K562 (cell line): ENCODE measurements around the gene MIR17HG. TPM values are rescaled to one million over a fixed set of nuclear protein-coding genes. Genes with fewer than 3 reads are reported as not detected.

Source experiments
- ATAC-seq: fragments of 200-7000 bp; cut with Tn5 transposase; 3 replicates; pipeline ENCODE4 v1.9.1; 2020; ENCODE audit warnings: moderate library complexity
- BruUV-seq: library from RNA; stranded (reverse); fragments of 400-500 nt; replicated peaks from 2 replicates; lab custom pipeline; 2021; lab: Mats Ljungman, UMichigan
- CTCF ChIA-PET: fragments of 300-600 bp; formaldehyde crosslinking; extraction: SDS; loops from one replicate; lab custom pipeline; 2021; ENCODE audit warnings: low intra/inter-chr PET ratio; lab: Yijun Ruan, JAX
- POLR2A ChIA-PET: fragments of 300-600, 350-650 bp; sonication (Branson Sonifier 250); formaldehyde crosslinking; extraction: SDS; loops from one replicate; lab custom pipeline; 2021; ENCODE audit warnings: antibody characterized with exemption, inconsistent platforms; lab: Yijun Ruan, JAX
- DNase-seq, 4 experiments: peaks; one replicate each; pipeline versions ENCODE4 v3.0.0 to v3.0.0-alpha.2; 2011 to 2018; ENCODE audit warnings: low spot score in 3 of 4, mixed read lengths in 3 of 4; ENCODE audit errors: extremely low read depth in 1 of 4
- FAIRE-seq: peaks from 2 replicates; lab custom pipeline; 2011; peaks lifted over from hg19 to GRCh38; lab: Jason Lieb, UNC
- H2AFZ ChIP-seq: 2 replicates; pipeline ENCODE4 v1.6.0; 2011; ENCODE audit warnings: low read depth, low read length, control low read depth, inconsistent platforms
- H3K27ac ChIP-seq: fragments of 200-600 bp; 3 replicates; pipeline ENCODE4 v1.8.0; 2011; ENCODE audit warnings: low read depth, mild to moderate bottlenecking, control low read depth, inconsistent platforms, low read length, moderate library complexity, mixed read lengths; ENCODE audit errors: extremely low read depth
- H3K27me3 ChIP-seq, 2 experiments: fragments of 300-600 bp in 1 of 2; 2 replicates in 1 of 2; 3 replicates in 1 of 2; pipeline versions ENCODE4 v1.6.0 to v1.8.0; 2011; ENCODE audit warnings: inconsistent platforms in 2 of 2, low read length in 2 of 2, mild to moderate bottlenecking in 1 of 2, mixed read lengths in 1 of 2, moderate library complexity in 1 of 2; ENCODE audit not compliant: control insufficient read depth in 2 of 2, insufficient read depth in 2 of 2
- H3K36me3 ChIP-seq: fragments of 300-600 bp; 3 replicates; pipeline ENCODE4 v1.8.0; 2011; ENCODE audit warnings: mild to moderate bottlenecking, low read length, inconsistent platforms; ENCODE audit not compliant: control insufficient read depth, insufficient read depth
- H3K4me1 ChIP-seq, 2 experiments: fragments of 200-600 bp in 1 of 2; replicated peaks in 1 of 2; 2 replicates in 1 of 2; 3 replicates in 1 of 2; pipeline versions ENCODE4 v1.5.1 to v1.8.0; 2011; ENCODE audit warnings: inconsistent platforms in 2 of 2, low read length in 2 of 2, mild to moderate bottlenecking in 1 of 2, mixed read lengths in 1 of 2, moderate library complexity in 1 of 2; ENCODE audit not compliant: control insufficient read depth in 2 of 2, insufficient read depth in 2 of 2
- H3K4me2 ChIP-seq: 2 replicates; pipeline ENCODE4 v1.6.1; 2011; ENCODE audit warnings: low read length, control low read depth, inconsistent platforms, mixed read lengths; ENCODE audit not compliant: insufficient read depth
- H3K4me3 ChIP-seq: fragments of 200-600 bp; sonication (generic), shearing (Covaris generic); 2 replicates; pipeline ENCODE4 v1.5.1; 2016; ENCODE audit warnings: control low read depth, inconsistent platforms
- H3K79me2 ChIP-seq: fragments of 200-600 bp; 3 replicates; pipeline ENCODE4 v1.8.0; 2011; ENCODE audit warnings: low read length, inconsistent platforms; ENCODE audit not compliant: control insufficient read depth, insufficient read depth
- H3K9ac ChIP-seq, 2 experiments: 2 replicates each; pipeline versions ENCODE4 v1.6.0 to v1.6.1; 2011; ENCODE audit warnings: low read depth in 2 of 2, low read length in 2 of 2, control low read depth in 1 of 2, inconsistent platforms in 1 of 2, mild to moderate bottlenecking in 1 of 2, mixed read lengths in 1 of 2; ENCODE audit not compliant: insufficient read depth in 1 of 2
- H3K9me1 ChIP-seq: one replicate; pipeline ENCODE4 v1.6.0; 2011; ENCODE audit warnings: inconsistent platforms, mild to moderate bottlenecking, low read length, moderate library complexity; ENCODE audit not compliant: control insufficient read depth, insufficient read depth
- H3K9me3 ChIP-seq: replicated peaks from 2 replicates; pipeline ENCODE4 v1.5.1; 2011; ENCODE audit warnings: low read depth, low read length, inconsistent platforms; ENCODE audit not compliant: control insufficient read depth, insufficient read depth
- H4K20me1 ChIP-seq: replicated peaks from 2 replicates; pipeline ENCODE4 v1.6.1; 2011; ENCODE audit warnings: low read length, inconsistent platforms, mixed read lengths; ENCODE audit not compliant: control insufficient read depth, insufficient read depth
- ASH1L ChIP-seq: fragments of 450-650 bp; IDR thresholded peaks from 2 replicates; pipeline ENCODE4 v1.6.1; 2018; ENCODE audit warnings: borderline replicate concordance, mild to moderate bottlenecking, low read depth; ENCODE audit not compliant: partially characterized antibody
- HDAC6 ChIP-seq: IDR thresholded peaks from 2 replicates; pipeline ENCODE4 v1.6.1; 2012; ENCODE audit warnings: low read depth, mild to moderate bottlenecking, control low read depth, inconsistent platforms, low read length, moderate library complexity
- KDM4B ChIP-seq, 2 experiments: fragments of 450-650 bp in 1 of 2; sonication (generic) in 1 of 2; IDR thresholded peaks; 2 replicates each; pipeline ENCODE4 v1.6.1; 2016 to 2017; ENCODE audit warnings: borderline replicate concordance in 2 of 2, antibody characterized with exemption in 1 of 2, low read depth in 1 of 2, mild to moderate bottlenecking in 1 of 2
- MAFK ChIP-seq: IDR thresholded peaks from 2 replicates; pipeline ENCODE4 v1.6.1; 2011; ENCODE audit warnings: low read length, improper control_type of control experiment
- MCM2 ChIP-seq: fragments of 450-650 bp; IDR thresholded peaks from 2 replicates; pipeline ENCODE4 v1.6.1; 2017; ENCODE audit warnings: low read depth, mild to moderate bottlenecking
- NCOA2 ChIP-seq, 2 experiments: fragments of 450-650 bp; IDR thresholded peaks; 2 replicates each; pipeline ENCODE4 v1.6.1; 2018; ENCODE audit warnings: mild to moderate bottlenecking in 2 of 2, moderate library complexity in 1 of 2; ENCODE audit not compliant: partially characterized antibody in 2 of 2
- SLC30A9 ChIP-seq: fragments of 250-450 bp; sonication (Bioruptor Pico); IDR thresholded peaks from 2 replicates; pipeline ENCODE4 v1.8.0; 2022; ENCODE audit warnings: mild to moderate bottlenecking, moderate library complexity
- SPI1 ChIP-seq: IDR thresholded peaks from 2 replicates; pipeline ENCODE4 v1.6.1; 2011; ENCODE audit warnings: low read depth, low read length, control low read depth, borderline replicate concordance
- ZBTB9 ChIP-seq: fragments of 450-650 bp; formaldehyde crosslinking; IDR thresholded peaks from 2 replicates; pipeline ENCODE4 v1.4.0; 2020; ENCODE audit warnings: mild to moderate bottlenecking, moderate library complexity
- ZNF431 ChIP-seq: sonication (generic); formaldehyde crosslinking; IDR thresholded peaks from 2 replicates; pipeline ENCODE4 v1.8.0; 2022; ENCODE audit warnings: mild to moderate bottlenecking, missing genetic modification reagents
- ZNF436 ChIP-seq: fragments of 250-450, 450-650 bp; sonication (Bioruptor Pico); formaldehyde crosslinking; IDR thresholded peaks from 2 replicates; pipeline ENCODE4 v1.7.0; 2020; ENCODE audit warnings: mild to moderate bottlenecking
- ZNF668 ChIP-seq: fragments of 250-450 bp; sonication (Bioruptor Pico); IDR thresholded peaks from 2 replicates; pipeline ENCODE4 v1.8.0; 2022; ENCODE audit warnings: mild to moderate bottlenecking, inconsistent platforms
- WGBS: fragments of 100-300 bp; shearing (Covaris generic); methylation state at CpG from one replicate; pipeline ENCODE4 v1.1.6; 2016; ENCODE audit warnings: low coverage, mixed read lengths; ENCODE audit not compliant: insufficient coverage; ENCODE audit errors: missing lambda C conversion rate; 5-methylcytosine and 5-hydroxymethylcytosine counted together
- in situ Hi-C: fragments of 300-500 bp; cut with MboI; formaldehyde crosslinking; loops from 4 replicates; pipeline ENCODE4 v1.15.0; 2018; ENCODE audit warnings: inconsistent platforms, mixed read lengths
- intact Hi-C: fragments of 100-400 bp; cut with micrococcal nuclease; formaldehyde crosslinking; loops from 2 replicates; pipeline ENCODE4 v1.14.2; 2022
- polyA plus RNA-seq, 8 experiments: library from polyadenylated mRNA; depleted of rRNA in 4 of 8; stranded (reverse) in 5 of 8; unstranded in 3 of 8; fragments of >200 nt; fragmentation: Nextera tagmentation in 2 of 8; fragmentation: Illumina TruSeq in 1 of 8; extraction: Ambion mirVana in 2 of 8; extraction: Trizol in 1 of 8; gene quantifications; 2 replicates each; pipeline versions ENCODE4 v1.2.1 to v1.2.3, GENCODE V29; 2011 to 2014; ENCODE audit warnings: inconsistent platforms in 1 of 8, missing spikeins in 1 of 8
- total RNA-seq, 7 experiments: library from RNA; depleted of rRNA in 6 of 7; stranded (reverse); fragments of >200 nt in 6 of 7; fragmentation: Illumina TruSeq in 2 of 7; extraction: Trizol in 2 of 7; gene quantifications; 2 replicates each; pipeline versions ENCODE4 v1.2.1 to v1.2.3, GENCODE V29; 2011 to 2021; ENCODE audit warnings: low replicate concordance in 1 of 7

MIR17HG gene
- total and polyA plus RNA-seq, 9 of the 15 experiments (the other 6 are each of a cell fraction or from before 2014, with no cell fraction given) = 44.2 to 218 (median 77.8) TPM

DNA sequence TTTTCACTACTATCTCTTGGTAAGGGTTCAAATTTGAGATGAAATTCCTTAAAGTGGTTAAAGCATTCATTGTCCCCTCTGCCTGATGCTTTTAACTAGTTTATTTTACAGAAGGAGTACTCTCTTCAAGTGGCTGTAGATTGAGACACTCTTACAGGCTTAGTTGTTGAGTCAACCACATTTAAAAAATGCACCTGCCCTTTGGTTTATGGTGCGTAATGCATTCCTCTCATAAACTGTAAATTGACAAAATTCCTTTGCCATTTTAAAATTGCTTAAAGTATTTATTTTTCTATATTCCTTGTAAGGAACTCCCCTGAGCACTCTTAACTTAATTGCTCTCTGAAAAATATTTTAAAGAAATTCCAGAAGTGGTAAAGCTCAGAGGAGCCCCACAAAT, 50.1 kb downstream of the MIR17HG start:
- Histone ChIP-seq H3K9me1 (no peaks in the 10 kb centered on the region), H3K36me3 (no peaks in the 10 kb centered on the region), H3K4me1 (peaks cover 0 to 13% of the 10 kb centered on the region in 2 experiments; a peak in 3 of 5 replicates), H3K79me2 (no peaks in the 10 kb centered on the region), H2AFZ (no peak overlapping the region), H3K4me3 (no peak overlapping the region), H3K27me3 (peaks cover 13 to 24% of the 10 kb centered on the region in 2 experiments), H3K9ac (no peak overlapping the region), H4K20me1 (no peaks in the 10 kb centered on the region)
- no TSS peak for BruUV-seq
- DNase-seq (no peak), ATAC-seq (no peak)
- POLR2A ChIA-PET = interaction anchor here (0.9 to 1.9 kb wide), 2 partner anchors 8 to 23 kb away, joined by 3 to 4 read pairs; no protein-coding TSS in a partner anchor
- in situ Hi-C loops = no loop called here
- intact Hi-C loops = no loop called here
- CTCF ChIA-PET = interaction anchor here (0.6 kb wide), 1 partner anchor 337 kb away, joined by 3 read pairs; no protein-coding TSS in a partner anchor
- TF ChIP-seq MCM2 = no peak
- TF ChIP-seq SPI1 = no peak
- no peak for TF ChIP-seq KDM4B (IDR thresholded peaks at IDR 0.05; ENCODE audit: borderline replicate concordance in 2 of 2, low read depth in 1 of 2)
- TF ChIP-seq ZNF431 (CRISPR knock-in tag) = no peak
- TF ChIP-seq ZNF668 (CRISPR knock-in tag) = no peak
- no peak for TF ChIP-seq MAFK
- TF ChIP-seq SLC30A9 = no peak
- no peak for TF ChIP-seq HDAC6
- TF ChIP-seq ASH1L = no peak
- no peak for TF ChIP-seq NCOA2 (IDR thresholded peaks at IDR 0.05; ENCODE audit: partially characterized antibody in 2 of 2)
- no peak for TF ChIP-seq ZNF436 (CRISPR knock-in tag)
- no peak for TF ChIP-seq ZBTB9
- TF ChIP-seq, all 486 proteins: peak for 0
- no peak overlapping the region for H3K27ac ChIP-seq
- 16% methylated on average over 1 of the region's 1 CpG for WGBS
- H3K9me3 ChIP-seq = no peaks in the 10 kb centered on the region
- FAIRE-seq = no peak
- H3K4me2 ChIP-seq = no peak overlapping the region
